Amniotic epithelial cell (primary cell): ENCODE measurements around the gene DFFB.

Experiments
- DNase-seq: peaks from one replicate; pipeline ENCODE4 v3.0.0-alpha.2; 2010; ENCODE audit warnings: low read depth

Gene DFFB

GRCh38 chr1:3896396-3897000 is 39.2 kb downstream of the DFFB start:
- no peak for DNase-seq

GRCh38 chr1:3898475-3898735 is 41.1 kb downstream of the DFFB start:
- DNase-seq: no peak

GRCh38 chr1:3898994-3899753 is 41.9 kb downstream of the DFFB start:
- no peak for DNase-seq

- peak; percentile 4 for DNase-seq
Measured at GRCh38 chr1:3899754-3900149, 42.5 kb downstream of the DFFB start.

- peak; percentile 98 for DNase-seq
Measured at GRCh38 chr1:3900150-3900968, 43.1 kb downstream of the DFFB start, which contains the start of gene C1orf174. TSS of gene C1orf174 (minus strand) at chr1:3900272. CDS start at chr1:3900186, 86 bp downstream.

GRCh38 chr1:3900969-3901529 is 43.8 kb downstream of the DFFB start:
- DNase-seq: peak; percentile 92

GRCh38 chr1:3902111-3902511 is 44.8 kb downstream of the DFFB start:
- no peak for DNase-seq

GRCh38 chr1:3902571-3903091 is 45.4 kb downstream of the DFFB start:
- DNase-seq: no peak

- DNase-seq: no peak
Measured at GRCh38 chr1:3903141-3904005, 46.1 kb downstream of the DFFB start.

- DNase-seq: no peak
Measured at GRCh38 chr1:3904006-3904842, 46.9 kb downstream of the DFFB start.

- DNase-seq: no peak
Measured at GRCh38 chr1:3904843-3905185, 47.5 kb downstream of the DFFB start.

- no peak for DNase-seq
Measured at GRCh38 chr1:3905266-3905952, 48.1 kb downstream of the DFFB start.

GRCh38 chr1:3905953-3906671 is 48.8 kb downstream of the DFFB start:
- no peak for DNase-seq

- DNase-seq: no peak
Measured at GRCh38 chr1:3906672-3907020, 49.4 kb downstream of the DFFB start.

GRCh38 chr1:3907031-3907534 is 49.8 kb downstream of the DFFB start:
- DNase-seq: peak; percentile 14

- no peak for DNase-seq
Measured at GRCh38 chr1:3907621-3908165, 50.4 kb downstream of the DFFB start.

GRCh38 chr1:3908886-3909517 is 51.7 kb downstream of the DFFB start:
- DNase-seq: no peak

GRCh38 chr1:3909615-3910014 is 52.3 kb downstream of the DFFB start:
- DNase-seq: no peak
